HG03442 (cell line): ENCODE data around the gene PCDHA9.
"Not testable (repeated sequence)": the region's sequence is repeated elsewhere in the genome, so short reads cannot be mapped to it uniquely, and the experiment has no call there.

Source experiments
- ATAC-seq: cut with Tn5 transposase; IDR thresholded peaks from one replicate; pipeline ENCODE4 v1.9.1; 2021; ENCODE audit warnings: mild to moderate bottlenecking, moderate library complexity; ENCODE audit not compliant: unreplicated experiment

Gene PCDHA9

GRCh38 chr5:140833993-140834392 is 14.2 kb upstream of the PCDHA9 start, which contains the start of gene PCDHA7:
Gene PCDHA7 (plus strand): TSS chr5:140834269. CDS start chr5:140834384, 115 bp downstream.
- no peak for ATAC-seq

- ATAC-seq, result not testable (repeated sequence)
Measured at GRCh38 chr5:140834439-140835008, 13.7 kb upstream of the PCDHA9 start.

- ATAC-seq, result no peak
Measured at GRCh38 chr5:140835622-140836510, 12.3 kb upstream of the PCDHA9 start.

GRCh38 chr5:140840978-140841962 is 6.9 kb upstream of the PCDHA9 start, which contains the start of gene PCDHA8:
Gene PCDHA8 (plus strand): TSS chr5:140841187. CDS start chr5:140841322, 135 bp downstream.
- ATAC-seq, result no peak

GRCh38 chr5:140842798-140843733 is 5.1 kb upstream of the PCDHA9 start:
- ATAC-seq, result no peak

GRCh38 chr5:140849831-140850634 is 1.9 kb downstream of the PCDHA9 start:
- not testable (repeated sequence) for ATAC-seq

GRCh38 chr5:140855772-140856674 is 7.8 kb downstream of the PCDHA9 start, which contains the start of gene PCDHA10:
Gene PCDHA10 (plus strand): TSS chr5:140855897. CDS start chr5:140856049, 152 bp downstream.
- ATAC-seq, result no peak

- ATAC-seq, result no peak
Measured at GRCh38 chr5:140857177-140857986, 9.2 kb downstream of the PCDHA9 start.

GRCh38 chr5:140857987-140858240 is 9.7 kb downstream of the PCDHA9 start:
- no peak for ATAC-seq

- no peak for ATAC-seq
Measured at GRCh38 chr5:140862441-140863295, 14.5 kb downstream of the PCDHA9 start.

GRCh38 chr5:140868721-140869554 is 20.8 kb downstream of the PCDHA9 start, which contains the start of gene PCDHA11:
Gene PCDHA11 (plus strand): TSS chr5:140868957. CDS start chr5:140869104, 147 bp downstream.
- no peak for ATAC-seq

- ATAC-seq, result no peak
Measured at GRCh38 chr5:140869555-140869886, 21.3 kb downstream of the PCDHA9 start.

GRCh38 chr5:140870221-140871201 is 22.3 kb downstream of the PCDHA9 start:
- ATAC-seq, result no peak
